Measurements from ENCODE around the gene E2F7.
"Not testable (repeated sequence)": the region's sequence is repeated elsewhere in the genome, so short reads cannot be mapped to it uniquely, and the experiment has no call there.

GRCh38 chr12:77073894-77074293, 8.5 kb upstream of the E2F7 start:
- TF ChIP-seq CTCF (IDR thresholded peaks at IDR 0.05); POLR2AphosphoS5 (IDR thresholded peaks at IDR 0.05; ENCODE audit: low read depth, low read length); REST (IDR thresholded peaks at IDR 0.05; ENCODE audit: insufficient read depth in 1 of 2, low read depth in 2 of 2, low read length in 1 of 2); SIN3A (IDR thresholded peaks at IDR 0.05; ENCODE audit: borderline replicate concordance, insufficient read depth, low read depth, low read length): not testable (repeated sequence)

All from Panc1 (cell line).